IPS DF 6.9 (cell line): Measurements from ENCODE around the gene SSR4.
A peak's percentile ranks its signal among the peaks of the same experiment; 100 is the strongest.
"Not testable (repeated sequence)": the region's sequence is repeated elsewhere in the genome, so short reads cannot be mapped to it uniquely, and the experiment has no call there.

ENCODE experiments used
- DNase-seq: peaks from one replicate; pipeline ENCODE4 v3.0.0-alpha.2; 2013; ENCODE audit warnings: low read depth, low spot score
- H3K27ac ChIP-seq: one replicate; pipeline ENCODE4 v1.5.1; 2013; ENCODE audit warnings: low read length, control low read depth
- H3K27me3 ChIP-seq: 2 replicates; pipeline ENCODE4 v1.6.1; 2013; ENCODE audit warnings: mild to moderate bottlenecking, low read length; ENCODE audit not compliant: control insufficient read depth, insufficient read depth
- H3K36me3 ChIP-seq: 2 replicates; pipeline ENCODE4 v1.6.1; 2013; ENCODE audit warnings: low read length; ENCODE audit not compliant: control insufficient read depth, insufficient read depth
- H3K4me1 ChIP-seq: 2 replicates; pipeline ENCODE4 v1.6.1; 2013; ENCODE audit warnings: low read length; ENCODE audit not compliant: control insufficient read depth, insufficient read depth
- H3K4me3 ChIP-seq: 2 replicates; pipeline ENCODE4 v1.5.1; 2013; ENCODE audit warnings: mild to moderate bottlenecking, low read length
- H3K9me3 ChIP-seq: 2 replicates; pipeline ENCODE4 v1.6.1; 2013; ENCODE audit warnings: low read length, inconsistent platforms; ENCODE audit not compliant: control insufficient read depth, insufficient read depth
- WGBS: extraction: QIAGEN DNeasy Blood & Tissue Kit; methylation state at CpG from one replicate; pipeline ENCODE4 v1.1.7; 2013; ENCODE audit warnings: mixed read lengths, missing lambda C conversion rate; ENCODE audit not compliant: insufficient read length, insufficient coverage; 5-methylcytosine and 5-hydroxymethylcytosine counted together

Gene SSR4

DNA sequence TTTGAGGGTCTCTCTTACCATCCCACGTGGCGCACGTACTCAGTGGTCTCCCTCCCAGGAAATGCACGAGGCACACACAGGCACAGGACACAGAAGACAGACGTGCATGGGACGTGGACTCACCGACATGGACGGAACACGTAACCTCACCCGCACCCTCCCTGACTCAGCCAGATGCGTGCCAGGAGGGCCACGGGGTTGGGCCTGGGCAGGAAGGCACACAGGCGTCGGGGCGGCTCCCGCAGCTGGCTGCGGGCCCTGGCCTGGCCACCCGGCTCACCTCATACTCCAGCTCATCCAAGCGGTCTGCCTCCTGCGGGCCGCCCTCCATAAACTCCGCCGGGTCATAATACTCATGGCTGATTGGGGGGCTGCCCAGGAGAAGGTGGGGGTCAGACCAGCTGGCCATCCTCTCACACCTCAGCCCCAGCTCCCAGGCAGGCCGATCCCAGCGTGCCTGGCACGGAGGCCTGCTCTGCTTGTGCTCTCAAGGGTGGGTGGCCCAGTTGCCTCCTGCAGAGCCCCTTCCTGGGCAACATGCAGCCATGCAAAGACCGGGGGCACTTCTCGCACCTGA is 12.6 kb downstream of the SSR4 start:
- Histone ChIP-seq H3K36me3 (peaks cover 22% of the 10 kb centered on the region), H3K9me3 (no peaks in the 10 kb centered on the region), H3K4me1 (peaks cover 1% of the 10 kb centered on the region; the same call in 1 of the 2 replicates), H3K4me3 (no peak overlapping the region), H3K27ac (no peak overlapping the region), H3K27me3 (no peaks in the 10 kb centered on the region)
- no peak for DNase-seq
- no CpG with 5 or more reads among the region's 28 CpGs for WGBS

DNA sequence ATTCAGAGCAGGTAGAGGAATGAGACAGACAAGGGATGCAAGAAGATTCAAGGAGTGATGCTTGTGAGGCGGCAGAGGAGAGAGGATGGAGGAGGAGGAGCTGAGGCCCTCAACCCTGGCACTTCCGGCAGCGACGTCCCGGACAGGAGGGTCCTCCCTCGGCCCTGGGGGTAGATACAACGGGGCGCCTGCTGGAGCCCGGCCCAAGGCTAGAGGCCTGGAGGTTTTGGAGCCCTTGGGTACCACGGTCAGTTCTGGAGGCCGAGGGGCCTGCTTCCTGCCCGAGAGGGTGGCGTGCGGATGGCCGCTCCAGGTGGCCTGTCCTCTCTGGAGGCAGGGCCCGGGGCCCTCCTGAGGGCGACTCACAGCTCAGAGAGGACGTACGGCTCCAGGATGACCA is 13.5 kb downstream of the SSR4 start:
- no peak overlapping the region for H3K4me3 ChIP-seq
- no peaks in the 10 kb centered on the region for H3K27me3 ChIP-seq
- no peaks in the 10 kb centered on the region for H3K9me3 ChIP-seq
- H3K36me3 ChIP-seq: peaks cover 19% of the 10 kb centered on the region
- no peak for DNase-seq
- no CpG with 5 or more reads among the region's 19 CpGs for WGBS
- peaks cover 4% of the 10 kb centered on the region; the same call in 1 of the 2 replicates for H3K4me1 ChIP-seq
- no peak overlapping the region for H3K27ac ChIP-seq

DNA sequence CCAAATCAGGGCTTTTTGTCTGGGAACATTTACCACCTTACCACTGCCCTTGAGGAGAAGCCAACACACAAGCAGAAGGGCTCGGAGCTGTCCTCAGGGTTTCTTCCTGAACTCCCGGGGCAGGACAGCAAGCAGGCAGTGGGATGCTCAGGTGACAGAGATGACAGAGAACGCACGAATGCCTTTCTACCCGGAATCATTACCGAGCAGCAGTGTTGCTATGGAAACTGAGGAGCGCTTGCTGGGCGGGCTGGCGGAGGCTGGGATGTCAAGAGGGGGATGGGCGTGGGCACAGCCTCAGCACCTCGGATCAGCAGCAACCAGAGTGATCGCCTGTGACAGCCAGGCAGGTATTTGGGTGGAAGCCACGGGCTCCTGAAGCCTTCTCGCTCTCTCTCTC is 17.8 kb downstream of the SSR4 start:
- no peak for DNase-seq
- Histone ChIP-seq H3K27me3 (no peaks in the 10 kb centered on the region), H3K4me3 (no peak overlapping the region), H3K36me3 (no peaks in the 10 kb centered on the region), H3K27ac (no peak overlapping the region), H3K9me3 (no peaks in the 10 kb centered on the region), H3K4me1 (peaks cover 6% of the 10 kb centered on the region)
- no CpG with 5 or more reads among the region's 14 CpGs for WGBS

DNA sequence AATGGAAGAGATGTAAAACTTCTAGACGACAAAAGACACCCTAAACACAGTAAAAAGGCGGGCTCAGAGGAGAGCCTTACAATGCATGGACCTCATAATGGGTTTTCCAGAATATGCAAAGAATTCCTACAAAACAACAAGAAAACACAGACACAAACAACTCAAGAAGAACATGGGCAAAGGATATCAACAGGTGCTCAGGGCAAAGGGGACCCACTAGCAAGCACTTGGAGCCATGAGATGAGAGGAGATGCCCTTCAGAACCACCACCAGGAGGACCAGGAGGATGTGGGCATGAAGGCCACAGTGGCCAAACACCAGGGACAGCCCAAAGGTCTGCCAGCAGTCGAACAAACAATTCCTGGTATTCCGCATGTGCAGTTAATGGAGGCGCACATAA is 18.7 kb downstream of the SSR4 start:
- H3K36me3 ChIP-seq: no peaks in the 10 kb centered on the region
- DNase-seq: no peak
- no CpG with 5 or more reads among the region's 5 CpGs for WGBS
- H3K4me1 ChIP-seq: peaks cover 7% of the 10 kb centered on the region
- H3K27me3 ChIP-seq: no peaks in the 10 kb centered on the region
- H3K4me3 ChIP-seq: no peak overlapping the region
- H3K27ac ChIP-seq: no peak overlapping the region
- no peaks in the 10 kb centered on the region for H3K9me3 ChIP-seq

DNA sequence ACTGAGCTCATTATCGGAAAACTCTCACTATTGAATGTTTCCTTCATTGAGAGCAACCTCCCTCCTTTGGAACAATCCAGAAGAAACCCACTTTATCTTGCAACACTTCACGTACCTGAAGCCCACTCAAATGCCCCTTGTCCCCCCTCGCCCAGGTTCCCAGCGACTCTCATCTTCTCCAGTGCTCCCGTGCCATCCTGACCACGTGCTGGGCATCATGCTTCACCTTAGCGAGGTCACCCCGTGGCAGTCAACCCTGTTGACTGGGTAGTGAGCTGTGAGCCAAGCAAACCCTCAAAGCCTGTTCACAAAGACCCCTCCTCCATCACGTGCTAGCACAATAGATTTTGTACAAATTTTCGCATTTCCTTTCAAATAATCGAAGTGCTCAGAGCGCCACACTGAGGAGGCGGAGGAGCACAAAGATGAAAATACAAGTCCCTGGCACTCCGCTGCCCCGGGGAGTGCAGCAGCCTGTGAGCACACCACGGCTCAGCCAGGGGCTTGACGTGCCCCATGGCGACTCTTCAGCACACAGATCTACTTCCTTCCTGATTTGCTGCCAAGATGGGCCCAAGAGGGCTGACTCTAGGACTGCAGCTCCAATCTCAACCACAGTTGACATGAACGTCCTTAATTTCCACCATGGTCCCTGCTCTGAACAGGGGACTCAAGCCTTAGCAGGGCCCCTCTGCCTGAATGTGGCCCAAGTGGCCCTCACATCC is 20.3 kb downstream of the SSR4 start:
- Histone ChIP-seq H3K9me3 (no peaks in the 10 kb centered on the region), H3K27me3 (no peaks in the 10 kb centered on the region), H3K4me3 (no peak overlapping the region), H3K36me3 (no peaks in the 10 kb centered on the region), H3K4me1 (peaks cover 8% of the 10 kb centered on the region), H3K27ac (no peak overlapping the region)
- no CpG with 5 or more reads among the region's 19 CpGs for WGBS
- no peak for DNase-seq

DNA sequence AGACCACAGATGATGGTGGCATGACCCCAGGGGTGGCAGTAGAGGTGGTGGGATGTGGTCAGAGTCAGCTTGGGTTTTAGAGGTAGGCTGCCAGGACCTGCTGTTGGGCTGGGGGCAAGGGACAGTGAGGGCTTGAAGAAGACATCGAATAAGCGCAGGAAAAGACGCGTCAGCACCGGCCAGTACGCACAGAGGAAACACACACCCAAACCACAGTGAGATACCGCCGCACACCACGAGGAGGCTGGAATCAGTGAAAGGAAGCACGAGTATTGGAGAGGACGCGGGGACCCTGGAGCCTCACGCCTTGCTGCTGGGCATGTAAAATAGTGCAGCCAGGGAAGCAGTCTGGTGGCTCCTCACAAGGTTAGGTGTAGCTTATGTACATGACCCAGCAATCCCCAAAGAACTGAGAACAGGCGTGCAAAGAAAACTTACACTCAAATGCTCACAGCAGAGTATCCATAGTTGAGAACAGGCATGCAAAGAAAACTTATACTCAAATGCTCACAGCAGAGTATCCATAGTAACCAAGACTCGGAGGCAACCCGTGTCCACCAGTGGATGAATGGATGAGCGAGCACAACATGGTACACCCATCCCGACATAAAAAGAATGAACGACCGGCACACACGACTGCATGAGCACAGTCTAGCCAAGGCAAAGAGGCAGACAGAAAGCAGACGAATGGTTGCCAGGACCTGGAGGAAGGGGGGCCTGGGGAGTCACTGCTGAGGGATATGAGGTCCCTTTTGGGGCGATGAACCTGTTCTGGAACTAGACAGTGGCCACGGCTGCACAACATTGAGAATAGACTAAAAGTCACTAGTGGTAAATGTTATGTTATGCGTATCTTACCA is 22.6 kb downstream of the SSR4 start:
- no peaks in the 10 kb centered on the region for H3K9me3 ChIP-seq
- WGBS: no CpG with 5 or more reads among the region's 25 CpGs
- no peaks in the 10 kb centered on the region for H3K27me3 ChIP-seq
- peaks cover 9% of the 10 kb centered on the region; the same call in 1 of the 2 replicates for H3K4me1 ChIP-seq
- no peak overlapping the region for H3K27ac ChIP-seq
- no peak for DNase-seq
- no peaks in the 10 kb centered on the region for H3K36me3 ChIP-seq
- H3K4me3 ChIP-seq: no peak overlapping the region

DNA sequence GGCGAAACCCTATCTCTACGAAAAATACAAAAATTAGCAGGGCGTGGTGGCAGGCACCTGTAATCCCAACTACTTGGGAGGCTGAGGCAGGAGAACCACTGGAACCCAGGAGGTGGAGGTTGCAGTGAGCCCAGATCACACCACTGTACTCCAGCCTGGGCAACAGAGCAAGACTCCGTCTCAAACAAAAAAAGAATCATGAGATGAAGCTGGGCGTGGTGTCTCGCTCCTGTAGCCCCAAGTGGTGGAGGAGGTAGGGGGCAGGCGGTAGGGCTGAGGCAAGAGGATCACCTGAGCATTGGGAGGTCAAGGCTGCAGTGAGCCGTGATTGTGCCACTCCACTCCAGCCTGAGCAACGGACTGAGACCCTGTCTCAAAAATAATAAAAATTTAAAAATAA is 23.6 kb downstream of the SSR4 start:
- H3K4me3 ChIP-seq, H3K4me1 ChIP-seq, H3K27ac ChIP-seq, DNase-seq, H3K36me3 ChIP-seq, H3K9me3 ChIP-seq, H3K27me3 ChIP-seq: not testable (repeated sequence)
- WGBS: no CpG with 5 or more reads among the region's 9 CpGs

DNA sequence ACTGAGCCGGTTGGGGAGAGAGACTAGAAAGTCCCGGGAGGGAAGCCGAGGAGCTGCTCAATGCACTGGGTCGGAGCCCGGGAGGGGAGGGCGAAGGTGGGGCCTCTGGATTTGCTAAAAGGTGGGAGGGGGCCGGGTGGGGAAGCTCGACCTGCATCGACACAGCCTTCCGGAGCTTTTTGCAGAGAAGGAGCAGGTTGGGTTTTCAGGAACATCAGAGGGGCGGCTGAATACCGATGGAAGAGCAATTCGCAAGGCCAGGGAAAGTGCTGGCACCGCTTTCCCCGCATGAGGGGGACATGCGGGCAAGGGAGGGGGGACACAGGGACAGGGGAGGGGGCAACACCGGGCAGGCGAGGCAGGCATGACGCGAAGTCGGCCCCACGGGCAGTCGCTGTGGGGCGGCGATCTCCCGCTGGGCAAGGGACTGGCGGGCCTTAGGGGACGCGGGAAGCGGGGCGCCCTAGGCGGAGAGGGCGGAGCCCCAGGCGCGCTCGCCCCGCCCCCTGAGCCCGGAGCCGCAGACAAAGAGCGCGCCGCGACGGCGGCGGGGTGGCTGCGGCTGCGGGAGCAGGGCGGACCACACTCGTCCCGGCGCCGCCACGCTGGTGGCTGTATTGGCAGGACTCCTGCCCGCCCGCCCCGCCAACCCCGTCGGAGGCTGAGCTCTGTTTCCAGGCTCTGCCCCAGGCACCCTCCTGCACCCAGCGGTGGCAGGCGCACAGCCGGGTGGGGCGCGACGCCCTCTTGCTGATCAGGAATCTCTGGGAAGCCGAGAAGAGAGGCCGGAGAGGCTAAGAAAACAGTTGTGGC is 24.3 kb downstream of the SSR4 start:
- no peak for DNase-seq
- no peaks in the 10 kb centered on the region for H3K27me3 ChIP-seq
- no peak overlapping the region for H3K27ac ChIP-seq
- no peaks in the 10 kb centered on the region for H3K36me3 ChIP-seq
- H3K4me3 ChIP-seq: peak overlapping the region; percentile 36; the same call in 1 of the 2 replicates
- H3K9me3 ChIP-seq: no peaks in the 10 kb centered on the region
- WGBS: no CpG with 5 or more reads among the region's 67 CpGs
- peaks cover 7% of the 10 kb centered on the region; the same call in 1 of the 2 replicates for H3K4me1 ChIP-seq

DNA sequence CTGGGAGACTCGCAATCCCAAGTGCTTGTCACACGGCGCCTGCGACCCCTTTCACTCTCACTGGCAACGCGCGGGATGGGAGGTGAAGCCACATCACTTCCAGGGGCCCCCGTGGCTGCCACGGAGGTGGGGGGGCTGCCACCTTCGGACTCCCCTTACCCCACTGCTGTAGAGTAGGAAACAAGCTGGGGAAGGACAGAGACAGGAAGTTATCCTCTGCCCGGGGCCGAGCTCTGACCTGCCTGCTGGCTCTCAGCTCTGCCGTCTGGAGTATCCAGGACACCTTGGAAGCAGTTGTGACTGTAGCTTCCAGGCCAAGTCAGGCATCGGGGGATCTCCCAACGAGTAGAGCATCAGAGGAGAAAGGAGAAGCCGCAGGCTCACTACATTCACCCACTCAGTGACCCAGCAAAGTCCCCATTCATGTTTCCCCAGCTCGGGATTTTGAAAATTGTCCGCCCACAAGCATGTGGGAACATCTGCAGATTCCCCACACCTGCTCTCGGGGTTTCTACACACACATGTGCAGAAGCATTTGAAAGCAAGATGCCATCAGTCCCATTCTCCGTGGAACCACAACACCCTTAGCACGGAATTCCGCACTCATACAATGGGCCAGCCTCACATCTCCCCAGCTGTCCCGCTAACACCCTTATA is 25.0 kb downstream of the SSR4 start:
- H3K4me1 ChIP-seq: peaks cover 9% of the 10 kb centered on the region; the same call in 1 of the 2 replicates
- WGBS: no CpG with 5 or more reads among the region's 23 CpGs
- no peak for DNase-seq
- no peak overlapping the region for H3K27ac ChIP-seq
- no peaks in the 10 kb centered on the region for H3K9me3 ChIP-seq
- peak overlapping the region; percentile 36; the same call in 1 of the 2 replicates for H3K4me3 ChIP-seq
- H3K27me3 ChIP-seq: no peaks in the 10 kb centered on the region
- no peaks in the 10 kb centered on the region for H3K36me3 ChIP-seq
